Head of caudate nucleus (tissue), 42 donors: ENCODE measurements around the gene RAB12.
"Not testable (repeated sequence)": the region's sequence is repeated elsewhere in the genome, so short reads cannot be mapped to it uniquely, and the experiment has no call there.

ENCODE experiments used
- DNase-seq, 42 donors: peaks; one replicate each; pipeline versions ENCODE4 v3.0.0 to v3.0.0-alpha.2; 2020 to 2021; ENCODE audit warnings: mixed read lengths in 7 of 42
- intact Hi-C: fragments of 100-400 bp; cut with DNase I; formaldehyde crosslinking; loops from one replicate; pipeline ENCODE4 v1.15.0; 2022

Gene RAB12

DNA sequence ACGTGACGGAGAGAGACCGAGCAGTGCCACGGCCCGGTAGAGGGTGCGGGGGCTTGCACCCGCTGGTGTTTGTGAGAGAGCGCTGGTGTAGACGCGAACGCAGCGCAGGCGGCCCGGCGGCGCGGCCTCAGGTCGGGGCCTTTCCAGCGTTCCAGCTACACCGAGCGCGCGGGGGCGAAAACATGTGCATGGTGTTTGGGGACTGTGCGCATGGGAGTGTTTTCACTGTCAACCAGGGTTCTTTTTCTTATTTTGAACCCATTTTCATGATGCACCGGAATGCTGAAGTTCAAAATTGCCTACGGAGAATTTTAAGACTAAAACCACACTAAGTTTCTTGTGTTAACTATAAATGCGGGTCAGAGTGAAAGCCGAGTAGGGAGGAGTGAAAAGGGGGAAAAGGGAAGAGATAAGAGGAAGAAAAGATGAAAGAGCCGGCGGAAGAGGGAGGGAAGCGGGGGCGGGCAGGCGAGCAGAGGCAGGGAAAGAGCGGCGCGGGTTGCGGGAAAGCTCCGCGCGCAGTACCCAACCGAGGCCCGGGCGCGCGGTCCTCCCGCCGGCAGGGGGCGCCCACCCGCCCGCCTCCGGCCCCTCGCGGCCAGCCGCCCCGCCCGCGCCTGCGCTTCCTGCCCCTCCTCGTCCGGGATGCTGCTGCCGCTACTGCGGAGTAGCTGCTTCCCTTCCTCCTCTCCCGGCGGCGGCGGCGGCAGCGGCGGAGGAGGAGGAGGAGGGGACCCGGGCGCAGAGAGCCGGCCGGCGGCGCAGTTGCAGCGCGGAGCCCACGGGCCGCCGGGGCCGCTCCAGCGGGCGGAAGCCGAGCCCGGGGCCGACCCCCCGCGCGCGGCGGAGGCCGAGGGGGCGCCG lies at the start of gene RAB12:
Gene RAB12, plus strand, starts transcription at position 643 of the 864 bp plus-strand sequence. Its CDS starts 3 bp downstream, at position 646.
- peak; percentile 44 to 95 (median 90) for DNase-seq
- intact Hi-C loops = no loop called here

GRCh38 chr18:8559612-8560186 lies 49.5 kb upstream of the RAB12 start:
- intact Hi-C loops = no loop called here
- DNase-seq = no peak

DNA sequence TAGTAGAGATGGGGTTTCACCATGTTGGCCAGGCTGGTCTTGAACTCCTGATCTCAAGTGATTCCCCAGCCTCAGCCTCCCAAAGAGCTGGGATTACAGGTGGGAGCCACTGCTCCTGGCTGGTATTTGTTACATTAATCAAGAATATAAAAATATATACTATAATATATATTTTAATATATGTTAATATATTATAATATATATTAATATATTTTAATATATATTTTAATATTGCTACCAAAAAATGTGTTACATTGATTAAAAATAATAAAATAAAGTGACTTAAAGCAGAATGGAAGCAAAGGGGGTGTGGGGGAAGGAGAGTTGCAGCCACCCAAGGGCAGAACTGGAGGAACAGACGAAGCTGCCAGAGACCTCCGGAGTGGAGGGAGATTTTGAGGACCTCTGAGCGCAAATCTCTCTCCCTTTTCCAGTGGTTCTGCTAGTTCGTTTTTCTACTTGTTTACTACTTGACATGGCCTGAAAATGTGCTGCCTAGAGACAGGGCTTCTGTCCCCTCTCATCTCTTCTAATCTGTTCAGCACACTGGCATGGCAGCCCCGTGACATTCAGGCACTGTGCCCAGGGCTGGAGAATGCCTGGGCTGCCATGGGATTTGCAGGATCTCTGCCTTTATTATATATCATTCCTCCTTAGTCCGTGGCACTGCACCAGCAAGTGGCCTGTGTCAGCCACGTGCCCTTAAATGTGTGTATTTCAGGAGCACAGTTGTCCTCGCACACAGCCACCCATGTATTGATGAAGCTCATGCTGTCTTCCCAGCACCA lies 47.9 kb upstream of the RAB12 start:
- DNase-seq = no peak
- intact Hi-C loops = no loop called here

GRCh38 chr18:8562070-8562469 lies 47.2 kb upstream of the RAB12 start:
- intact Hi-C loops = no loop called here
- DNase-seq = no peak

GRCh38 chr18:8562919-8563318 lies 46.3 kb upstream of the RAB12 start:
- intact Hi-C loops = no loop called here
- no peak for DNase-seq

DNA sequence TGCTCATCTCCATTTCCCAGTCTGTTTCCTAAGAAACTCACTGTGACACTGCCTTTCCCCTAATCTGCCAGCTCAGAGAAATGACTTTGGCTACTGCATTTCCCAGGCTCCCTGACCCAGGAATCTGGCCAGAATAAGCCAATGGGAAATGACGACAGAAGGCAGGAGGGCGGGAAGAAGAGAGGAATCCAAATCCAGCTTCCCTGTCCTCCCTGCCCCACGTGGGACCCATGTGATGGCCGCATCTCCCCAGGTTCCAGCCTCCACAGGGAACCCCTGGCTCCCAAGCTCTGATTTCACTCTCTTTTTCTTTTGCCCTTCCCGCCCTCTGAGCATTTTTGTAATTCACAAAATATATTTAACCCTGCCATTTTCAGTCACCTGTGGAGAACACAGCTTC lies 37.8 kb upstream of the RAB12 start:
- intact Hi-C loops = no loop called here
- DNase-seq = no peak

DNA sequence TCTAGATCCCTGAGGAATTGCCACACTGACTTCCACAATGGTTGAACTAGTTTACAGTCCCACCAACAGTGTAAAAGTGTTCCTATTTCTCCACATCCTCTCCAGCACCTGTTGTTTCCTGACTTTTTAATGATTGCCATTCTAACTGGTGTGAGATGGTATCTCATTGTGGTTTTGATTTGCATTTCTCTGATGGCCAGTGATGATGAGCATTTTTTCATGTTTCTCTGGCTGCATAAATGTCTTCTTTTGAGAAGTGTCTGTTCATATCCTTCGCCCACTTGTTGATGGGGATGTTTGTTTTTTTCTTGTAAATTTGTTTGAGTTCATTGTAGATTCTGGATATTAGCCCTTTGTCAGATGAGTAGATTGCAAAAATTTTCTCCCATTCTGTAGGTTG lies 35.5 kb upstream of the RAB12 start:
- DNase-seq, intact Hi-C loops: not testable (repeated sequence)

GRCh38 chr18:8584798-8585197 lies 24.4 kb upstream of the RAB12 start:
- no peak for DNase-seq
- intact Hi-C loops = no loop called here

DNA sequence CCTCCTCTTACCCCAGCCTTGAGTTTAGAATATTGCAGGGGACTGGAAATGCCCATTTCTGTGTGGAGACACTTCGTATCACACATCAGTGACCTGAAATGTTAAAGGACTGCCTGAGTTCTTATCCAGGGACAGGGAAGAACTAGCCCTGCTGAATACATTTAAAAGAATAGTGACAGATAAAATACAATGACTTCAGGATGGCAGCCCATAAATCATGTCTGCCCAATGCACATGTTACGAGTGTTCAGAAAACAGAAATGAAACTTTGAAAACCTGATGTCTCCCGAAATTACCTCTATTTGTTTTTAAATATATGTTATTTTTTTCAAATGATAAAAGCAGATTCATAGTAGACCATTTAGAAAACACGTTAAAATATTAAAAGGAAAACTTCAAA lies 22.3 kb upstream of the RAB12 start:
- intact Hi-C loops = no loop called here
- no peak for DNase-seq

DNA sequence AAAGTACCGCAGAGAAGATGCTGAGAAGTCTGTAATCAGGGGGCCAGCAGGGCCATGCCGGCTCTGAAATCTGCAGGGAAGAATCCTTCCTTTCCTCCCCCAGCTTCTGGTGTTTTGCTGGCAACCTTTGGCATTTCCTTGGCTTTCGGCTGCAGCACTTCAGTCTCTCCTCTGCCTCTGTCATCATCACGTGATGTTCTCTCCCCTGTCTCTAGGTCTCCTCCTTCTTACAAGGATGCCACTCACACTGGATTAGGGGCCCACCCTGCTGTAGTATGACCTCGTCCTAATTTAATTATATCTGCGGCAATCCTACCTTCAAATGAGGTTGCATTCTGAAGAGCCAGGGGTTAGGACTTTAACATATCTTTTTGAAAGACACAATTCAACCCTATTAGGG lies 13.8 kb upstream of the RAB12 start:
- intact Hi-C loops = no loop called here
- no peak for DNase-seq

DNA sequence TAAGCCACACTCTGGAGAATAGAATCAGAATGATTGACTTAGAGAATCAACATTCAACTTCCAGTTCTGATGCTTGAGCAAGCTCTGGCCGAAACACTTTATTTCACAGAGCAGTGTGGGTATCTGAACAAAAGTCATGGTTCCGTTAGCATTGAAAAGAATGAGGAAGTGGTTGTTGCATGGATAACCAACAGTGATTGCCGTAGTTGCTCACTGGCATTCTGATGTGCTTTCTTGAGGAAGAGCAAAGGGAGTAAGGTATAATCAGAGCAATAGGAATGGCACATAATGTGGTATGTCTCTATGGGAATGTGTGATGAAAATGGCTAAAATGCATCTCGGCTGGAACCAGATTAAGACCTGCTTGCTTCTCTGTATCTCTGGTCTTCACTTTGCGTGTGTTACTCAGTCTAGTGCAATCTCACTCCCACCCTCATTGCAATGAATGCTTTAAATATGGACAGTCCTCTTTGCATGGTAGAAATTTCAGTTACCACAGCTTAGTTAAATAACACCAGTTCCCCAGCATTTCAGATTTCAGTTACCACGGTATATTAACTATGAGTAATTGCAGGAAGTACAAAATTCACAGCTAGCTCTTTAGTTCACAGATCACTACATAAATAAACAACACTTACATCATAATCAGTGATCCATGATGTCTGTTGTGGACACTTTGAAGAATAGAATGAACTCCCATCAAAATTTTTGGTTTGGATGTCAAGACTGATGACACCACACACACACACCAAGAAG lies 7.8 kb upstream of the RAB12 start:
- DNase-seq = no peak
- intact Hi-C loops = no loop called here

GRCh38 chr18:8602040-8602439 lies 7.2 kb upstream of the RAB12 start:
- intact Hi-C loops = no loop called here
- no peak for DNase-seq

DNA sequence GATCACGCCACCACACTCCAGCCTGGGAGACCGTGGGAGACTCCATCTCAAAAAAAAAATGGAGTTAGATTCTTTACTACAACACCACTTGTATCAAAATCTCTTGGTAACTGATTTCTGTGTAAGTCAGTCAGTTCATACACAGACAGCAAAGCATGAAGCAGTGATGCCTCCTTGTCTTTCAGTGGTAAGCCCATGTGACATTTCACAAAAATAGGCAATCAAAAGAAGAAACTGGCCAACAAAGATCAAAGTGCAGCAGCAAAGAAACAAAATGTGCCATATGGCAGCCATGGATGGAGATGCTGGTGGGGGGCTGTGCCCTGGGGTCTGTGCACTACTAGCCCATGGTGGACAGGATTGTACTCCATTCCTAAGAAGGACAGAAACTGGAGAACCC lies 6.7 kb upstream of the RAB12 start:
- intact Hi-C loops = no loop called here

DNA sequence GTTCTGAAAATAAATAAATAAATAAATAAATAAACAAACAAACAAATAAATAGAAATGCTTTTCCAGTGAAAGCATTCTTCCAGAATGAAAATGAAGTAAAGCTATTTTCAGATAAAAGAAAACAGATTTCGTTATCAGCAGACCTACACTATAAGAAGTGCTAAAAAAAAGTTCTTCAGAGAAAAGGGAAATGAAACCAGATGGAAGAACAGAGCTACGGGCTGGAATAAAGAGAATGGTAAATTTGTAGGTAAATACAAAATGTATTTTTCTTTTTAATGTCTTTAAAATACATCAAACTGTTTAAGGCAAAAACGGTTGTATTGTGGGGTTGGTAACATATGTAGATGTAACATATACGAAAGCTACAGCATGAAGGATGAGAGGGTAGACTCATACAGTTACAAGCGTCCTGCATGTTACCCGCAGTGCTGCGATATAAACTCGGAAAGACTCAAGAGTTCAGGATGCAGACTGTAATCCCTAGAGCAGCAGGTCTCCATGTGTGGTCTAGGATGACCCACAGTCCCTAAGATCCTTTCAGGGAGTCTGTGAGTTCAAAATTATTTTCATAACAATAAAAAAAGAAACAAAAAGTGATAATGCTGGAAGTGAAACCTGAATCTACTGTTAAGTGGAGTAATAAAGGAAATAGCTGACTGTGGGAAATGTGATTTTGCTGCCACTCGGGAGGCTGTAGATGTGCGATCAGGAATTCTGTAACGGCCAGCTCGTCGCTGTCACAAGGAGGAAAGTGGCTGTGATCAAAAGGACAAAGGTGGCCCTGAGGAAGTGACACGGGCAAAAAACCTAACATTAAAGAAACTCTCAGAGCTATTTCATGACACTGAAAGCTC lies 5.3 kb upstream of the RAB12 start:
- intact Hi-C loops = no loop called here
- DNase-seq = no peak

More for the DNA sequence above, 6.7 kb upstream of the RAB12 start:
- no peak for DNase-seq

DNA sequence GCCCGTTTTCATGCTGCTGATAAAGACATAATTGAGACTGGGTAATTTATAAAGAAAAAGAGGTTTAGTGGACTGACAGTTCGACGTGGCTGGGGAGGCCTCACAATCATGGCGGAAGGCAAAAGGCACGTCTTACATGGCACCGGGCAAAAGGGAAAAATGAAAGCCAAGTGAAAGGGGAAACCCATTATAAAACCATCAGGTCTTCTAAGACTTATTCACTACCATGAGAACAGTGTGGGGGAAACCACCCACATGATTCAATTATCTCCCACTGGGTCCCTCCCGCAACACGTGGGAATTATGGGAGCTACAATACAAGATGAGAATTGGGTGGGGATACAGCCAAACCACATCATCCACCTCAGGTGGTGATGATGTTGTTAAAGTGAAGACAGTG lies 3.3 kb upstream of the RAB12 start:
- DNase-seq = no peak
- intact Hi-C loops = no loop called here

- intact Hi-C loops = no loop called here
- no peak for DNase-seq
These were observed 1.2 kb upstream of the RAB12 start for GRCh38 chr18:8607776-8608742.
